ENCODE measurements around the gene KCNT1. TPM values are rescaled to one million over a fixed set of nuclear protein-coding genes. Genes with fewer than 3 reads are reported as not detected.
A peak's percentile ranks its signal among the peaks of the same experiment; 100 is the strongest.

KCNT1 gene
- total RNA-seq (not detected), polyA plus RNA-seq (not detected), total RNA-seq (0 to 0.37 (median 0.08) reads per million in 6 experiments)

DNA sequence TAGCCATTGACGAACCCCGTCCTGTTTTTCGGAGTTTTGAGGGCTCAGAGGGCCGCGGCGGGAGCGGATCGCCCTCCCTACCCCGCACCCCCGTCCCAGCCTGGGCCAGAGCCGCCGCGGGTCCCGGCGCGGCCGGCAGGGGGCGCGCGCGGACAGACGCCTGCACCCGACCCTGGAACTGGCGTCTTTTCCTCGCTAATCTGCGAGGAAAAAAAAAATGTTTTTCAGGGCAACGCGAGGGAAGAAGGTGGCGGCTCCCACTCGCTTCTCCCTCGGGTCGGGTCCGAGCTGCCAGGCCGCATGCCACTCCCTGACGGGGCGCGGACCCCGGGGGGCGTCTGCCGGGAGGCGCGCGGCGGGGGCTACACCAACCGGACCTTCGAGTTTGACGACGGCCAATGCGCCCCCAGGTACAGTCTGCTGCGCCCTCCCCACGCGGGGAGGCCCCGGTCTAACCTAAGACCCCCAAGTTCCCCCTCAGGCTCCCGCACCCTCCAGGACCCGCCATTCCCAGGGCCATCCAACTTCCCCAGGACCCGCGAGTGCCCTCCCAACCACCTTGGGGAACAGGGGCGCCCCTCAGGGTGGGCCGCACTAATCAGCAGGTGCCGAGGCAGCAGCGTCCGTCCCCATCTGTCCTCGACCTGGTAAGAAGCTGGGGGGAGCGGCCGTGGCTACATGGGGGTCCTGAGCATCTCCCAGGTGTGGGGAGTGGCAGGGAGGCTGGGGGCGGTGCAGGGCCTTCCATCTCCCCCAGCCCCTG lies at the start of gene KCNT1:
Gene KCNT1 (plus strand): TSS at position 227 of the 763 bp plus-strand sequence. CDS start 74 bp downstream, at position 301.
- H3K4me3 Mint-ChIP-seq: peak within 1 kb of the TSS in 2 of 10 donors; percentile 26 to 31
- peaks cover 0 to 6% (median 1%) of the 10 kb centered on the region in 4 donors for H3K4me1 Mint-ChIP-seq

DNA sequence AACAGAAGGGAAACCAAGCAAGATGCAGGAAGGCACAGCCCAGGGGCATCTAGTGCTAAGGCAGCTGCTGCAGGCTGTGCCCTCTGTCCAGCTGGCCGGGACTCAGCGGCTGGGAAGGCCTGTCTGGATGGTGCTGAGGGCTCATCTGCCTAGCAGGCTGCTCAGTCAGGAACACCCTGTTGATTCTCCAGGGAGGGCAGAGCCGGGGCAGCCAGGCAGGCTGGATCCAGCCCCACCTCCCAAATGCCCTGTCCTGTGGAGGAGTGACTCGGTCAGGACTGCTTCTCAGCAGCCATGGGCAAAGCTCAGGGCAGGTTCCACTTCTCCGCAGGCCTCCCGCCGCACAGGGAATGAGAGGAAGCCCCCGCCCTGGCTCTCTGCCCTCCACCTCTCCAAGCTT lies 46.7 kb upstream of the KCNT1 start:
- Mint-ChIP-seq H3K27ac (no peak overlapping the region), H3K36me3 (peaks cover 0 to under 1% (median 0%) of the 10 kb centered on the region in 3 donors), H3K27me3 (peaks cover 2 to 27% (median 11%) of the 10 kb centered on the region in 5 donors), H3K4me3 (no peak overlapping the region), H3K9me3 (peaks cover 0 to 5% (median 2%) of the 10 kb centered on the region in 9 donors), H3K4me1 (no peaks in the 10 kb centered on the region)
- DNase-seq (no peak), ATAC-seq (no peak)
- POLR2A ChIA-PET: no interaction called here

More for the DNA sequence above, at the start of gene KCNT1:
- POLR2A ChIA-PET: no interaction called here
- Mint-ChIP-seq H3K27me3 (peaks cover 0 to 17% (median 4%) of the 10 kb centered on the region in 5 donors), H3K9me3 (no peaks in the 10 kb centered on the region), H3K27ac (no peak within 1 kb of the TSS), H3K36me3 (no peaks in the 10 kb centered on the region)
- ATAC-seq (peak; percentile 75 to 91), DNase-seq (peak in 9 of 10 donors; percentile 25 to 74 (median 58))

DNA sequence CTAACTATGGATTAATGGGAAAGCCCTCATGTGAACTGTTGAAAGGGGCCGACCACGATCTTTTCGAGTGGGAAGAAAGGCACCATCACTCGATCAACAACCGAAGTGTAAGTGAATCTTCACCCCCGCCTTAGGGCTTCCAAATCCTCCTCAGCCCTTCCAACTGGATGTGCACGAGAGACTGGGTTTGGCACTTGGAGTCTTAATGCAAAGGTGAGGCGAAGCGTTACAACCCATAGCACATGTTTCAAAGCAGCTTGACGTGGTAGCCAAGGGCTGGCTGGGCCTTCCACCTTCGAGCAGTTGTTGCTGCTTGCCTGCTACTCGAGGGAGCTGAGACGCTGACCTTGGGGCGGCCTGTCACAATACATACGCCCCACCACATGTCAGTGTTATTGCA lies 44.6 kb upstream of the KCNT1 start:
- POLR2A ChIA-PET: no interaction called here
- H3K4me1 Mint-ChIP-seq: no peaks in the 10 kb centered on the region
- no peak for ATAC-seq

DNA sequence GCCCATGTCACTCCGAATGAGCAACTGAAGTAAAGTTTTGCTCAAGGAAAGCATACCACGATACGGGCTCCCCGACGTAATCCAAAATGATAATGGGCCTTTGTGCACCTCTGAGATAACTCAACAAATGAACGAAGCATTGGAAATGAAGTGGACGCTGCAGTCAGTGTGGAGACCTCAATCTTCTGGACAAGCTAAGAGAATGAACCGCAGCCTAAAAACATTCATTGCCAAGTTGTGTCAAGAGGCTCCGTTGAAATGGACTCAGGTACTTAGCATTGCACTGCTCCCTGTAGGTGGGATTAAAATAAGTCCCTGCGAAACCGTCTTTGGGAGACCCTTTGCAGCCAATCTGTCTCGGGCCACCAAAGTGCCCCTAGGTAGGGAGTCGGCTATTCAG lies 42.7 kb upstream of the KCNT1 start:
- Mint-ChIP-seq H3K4me3 (no peak overlapping the region), H3K9me3 (no peaks in the 10 kb centered on the region), H3K27ac (no peak overlapping the region), H3K4me1 (no peaks in the 10 kb centered on the region), H3K36me3 (no peaks in the 10 kb centered on the region), H3K27me3 (peaks cover 2 to 12% (median 5%) of the 10 kb centered on the region in 5 donors)
- POLR2A ChIA-PET: no interaction called here
- no peak for DNase-seq
- no peak for ATAC-seq

More for the DNA sequence above, 44.6 kb upstream of the KCNT1 start:
- no peaks in the 10 kb centered on the region for H3K36me3 Mint-ChIP-seq
- no peak overlapping the region for H3K4me3 Mint-ChIP-seq
- H3K27ac Mint-ChIP-seq: no peak overlapping the region
- DNase-seq: no peak
- peaks cover 0 to under 1% (median 0%) of the 10 kb centered on the region in 9 donors for H3K9me3 Mint-ChIP-seq
- H3K27me3 Mint-ChIP-seq: peaks cover 2 to 12% (median 9%) of the 10 kb centered on the region in 5 donors

DNA sequence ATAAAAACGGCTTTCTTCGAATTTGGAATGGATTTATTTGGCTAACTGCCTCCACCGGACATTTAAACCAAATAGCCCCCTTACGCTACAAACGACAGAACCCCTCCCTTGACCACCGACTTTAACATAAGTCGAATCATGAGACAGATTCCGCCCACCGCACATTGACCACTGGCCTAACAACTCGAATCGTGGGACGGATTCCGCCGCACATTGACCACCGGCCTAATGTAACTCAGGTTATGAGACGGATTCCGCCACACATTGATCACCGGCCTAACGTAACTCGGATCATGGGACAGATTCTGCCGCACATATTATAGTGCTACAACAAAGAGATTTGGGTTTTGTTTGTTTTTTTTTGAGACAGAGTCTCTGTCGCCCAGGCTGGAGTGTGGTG lies 41.6 kb upstream of the KCNT1 start:
- no peaks in the 10 kb centered on the region for H3K4me1 Mint-ChIP-seq
- POLR2A ChIA-PET: no interaction called here
- H3K27me3 Mint-ChIP-seq: peaks cover 2 to 8% (median 6%) of the 10 kb centered on the region in 5 donors
- ATAC-seq (no peak), DNase-seq (no peak)
- H3K27ac Mint-ChIP-seq: no peak overlapping the region
- H3K9me3 Mint-ChIP-seq: no peaks in the 10 kb centered on the region
- no peaks in the 10 kb centered on the region for H3K36me3 Mint-ChIP-seq
- no peak overlapping the region for H3K4me3 Mint-ChIP-seq

DNA sequence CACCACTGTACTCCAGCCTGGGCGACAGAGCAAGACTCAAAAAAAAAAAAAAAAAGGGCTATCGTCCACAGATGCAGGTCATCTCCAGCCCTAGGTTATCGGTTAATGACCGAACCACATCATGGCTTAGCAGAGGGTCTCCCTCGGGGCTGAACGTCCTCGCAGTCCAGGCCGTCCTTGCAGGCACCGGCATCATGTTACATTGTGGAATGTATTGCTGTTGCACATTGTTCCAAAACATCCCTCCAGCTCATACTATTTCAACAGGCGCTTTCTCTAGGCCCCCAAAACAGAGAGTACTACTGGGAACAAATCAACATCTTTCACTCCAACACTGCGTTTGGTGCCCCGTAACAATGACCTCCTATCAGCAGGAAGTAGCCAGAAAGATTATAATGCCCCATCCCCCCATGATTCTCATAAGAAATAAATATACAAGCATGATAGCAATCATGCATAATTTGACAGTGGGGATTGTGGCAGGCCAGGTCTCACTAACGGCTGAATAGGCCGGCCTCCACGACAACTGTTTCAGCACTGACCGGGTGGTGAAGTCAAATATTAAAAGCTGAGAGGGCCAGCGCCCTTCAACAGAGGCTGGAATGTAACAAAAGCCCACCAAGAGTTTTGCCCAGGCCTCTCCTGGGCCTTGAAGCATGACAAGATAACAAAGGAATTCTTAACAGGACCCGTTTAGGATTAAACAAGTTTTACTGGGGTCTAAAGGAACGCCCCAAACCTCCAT lies 40.0 kb upstream of the KCNT1 start:
- POLR2A ChIA-PET: no interaction called here
- H3K9me3 Mint-ChIP-seq: no peaks in the 10 kb centered on the region
- ATAC-seq (no peak), DNase-seq (no peak)
- no peaks in the 10 kb centered on the region for H3K36me3 Mint-ChIP-seq
- no peak overlapping the region for H3K4me3 Mint-ChIP-seq
- H3K4me1 Mint-ChIP-seq: no peaks in the 10 kb centered on the region
- no peak overlapping the region for H3K27ac Mint-ChIP-seq
- H3K27me3 Mint-ChIP-seq: peaks cover 0 to 8% (median 2%) of the 10 kb centered on the region in 5 donors

DNA sequence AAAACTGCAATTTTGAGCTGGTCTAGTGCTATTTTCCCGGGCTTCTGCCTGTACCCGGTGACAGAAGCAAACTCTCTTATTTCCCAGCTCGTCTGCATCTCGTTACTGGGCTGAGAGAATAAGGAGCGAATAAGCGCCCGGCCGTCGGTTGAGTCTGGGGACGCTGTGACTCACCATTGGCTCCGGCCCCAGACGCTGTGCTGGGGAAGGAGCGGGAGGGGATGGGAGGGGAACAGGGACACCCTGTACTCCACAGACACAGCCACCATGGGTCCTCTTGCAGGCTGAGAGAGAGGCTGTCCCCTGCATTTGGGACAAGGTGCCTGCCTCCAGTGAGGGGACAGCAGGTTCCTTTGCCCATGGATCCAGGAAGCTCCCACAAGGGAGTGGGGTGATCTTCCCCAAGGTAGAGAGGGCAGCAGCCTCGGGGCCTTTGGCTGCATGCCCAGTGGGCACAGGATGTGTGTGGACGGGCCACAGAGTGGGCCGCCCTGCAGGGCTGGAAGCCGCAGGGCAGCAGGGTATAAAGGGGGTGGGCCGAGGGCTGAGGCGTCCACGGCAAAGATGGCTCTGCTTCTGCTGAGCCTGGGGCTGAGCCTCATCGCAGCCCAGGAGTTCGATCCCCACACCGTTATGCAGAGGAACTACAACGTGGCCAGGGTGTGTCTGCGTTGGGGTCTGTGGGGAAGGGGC lies 39.1 kb upstream of the KCNT1 start, which contains the start of gene LCN9:
Gene LCN9 (plus strand): TSS at position 552 of the 693 bp plus-strand sequence. CDS start 13 bp downstream, at position 565.
- ATAC-seq (no peak), DNase-seq (no peak)
- Mint-ChIP-seq H3K27me3 (peaks cover 0 to 6% (median 0%) of the 10 kb centered on the region in 5 donors), H3K36me3 (no peaks in the 10 kb centered on the region), H3K4me1 (no peaks in the 10 kb centered on the region), H3K4me3 (no peak within 1 kb of the TSS), H3K9me3 (no peaks in the 10 kb centered on the region), H3K27ac (no peak within 1 kb of the TSS)
- POLR2A ChIA-PET: no interaction called here

DNA sequence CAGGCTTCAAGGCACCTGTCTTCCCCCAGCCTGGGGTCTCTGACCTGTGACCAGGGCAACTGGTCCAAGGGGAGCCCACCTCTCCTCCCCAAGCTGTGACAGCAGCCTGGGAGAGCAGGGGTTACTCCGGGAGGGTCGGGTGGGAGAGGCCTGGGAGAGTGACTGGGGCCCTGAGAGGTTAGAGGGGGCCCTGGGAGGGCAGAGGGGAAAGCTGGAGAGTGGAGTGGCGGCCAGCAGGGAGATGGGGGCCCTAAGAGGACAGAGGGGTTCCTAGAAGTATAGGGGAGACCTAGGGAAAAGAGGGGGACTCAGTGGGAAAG lies 38.6 kb upstream of the KCNT1 start:
- DNase-seq (no peak), ATAC-seq (no peak)

DNA sequence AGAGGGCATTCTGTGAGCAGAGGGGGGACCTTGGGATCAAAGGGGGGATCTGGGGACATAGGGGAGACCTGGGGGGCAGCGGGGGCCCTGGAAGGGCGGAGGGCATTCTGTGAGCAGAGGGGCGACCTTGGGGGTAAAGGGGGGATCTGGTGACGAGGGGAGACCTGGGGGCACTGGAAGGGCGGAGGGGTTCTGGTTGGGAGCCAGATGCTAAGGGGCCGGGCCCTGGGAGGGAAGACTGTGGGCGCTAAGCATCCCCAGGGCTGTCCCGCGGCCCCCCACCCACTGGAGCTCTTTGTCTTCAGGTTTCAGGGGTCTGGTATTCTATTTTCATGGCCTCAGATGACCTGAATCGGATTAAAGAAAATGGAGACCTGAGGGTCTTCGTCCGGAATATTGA lies 38.1 kb upstream of the KCNT1 start:
- DNase-seq: no peak
- Mint-ChIP-seq H3K36me3 (no peaks in the 10 kb centered on the region), H3K27me3 (peaks cover 0 to 3% (median 0%) of the 10 kb centered on the region in 5 donors), H3K4me1 (no peaks in the 10 kb centered on the region), H3K4me3 (no peak overlapping the region), H3K9me3 (peaks cover 0 to 2% (median 0%) of the 10 kb centered on the region in 9 donors), H3K27ac (no peak overlapping the region)
- ATAC-seq: no peak
- POLR2A ChIA-PET: no interaction called here

More for the DNA sequence above, 38.6 kb upstream of the KCNT1 start:
- H3K9me3 Mint-ChIP-seq: no peaks in the 10 kb centered on the region
- H3K4me1 Mint-ChIP-seq: no peaks in the 10 kb centered on the region
- POLR2A ChIA-PET: no interaction called here
- H3K27ac Mint-ChIP-seq: no peak overlapping the region
- no peak overlapping the region for H3K4me3 Mint-ChIP-seq
- H3K27me3 Mint-ChIP-seq: peaks cover 0 to 3% (median 0%) of the 10 kb centered on the region in 5 donors
- no peaks in the 10 kb centered on the region for H3K36me3 Mint-ChIP-seq

- H3K27ac Mint-ChIP-seq: no peak overlapping the region
- ATAC-seq (no peak), DNase-seq (no peak)
- H3K36me3 Mint-ChIP-seq: no peaks in the 10 kb centered on the region
- POLR2A ChIA-PET: no interaction called here
- no peaks in the 10 kb centered on the region for H3K4me1 Mint-ChIP-seq
- no peak overlapping the region for H3K4me3 Mint-ChIP-seq
- peaks cover 0 to 3% (median 0%) of the 10 kb centered on the region in 5 donors for H3K27me3 Mint-ChIP-seq
- H3K9me3 Mint-ChIP-seq: peaks cover 0 to 5% (median 0%) of the 10 kb centered on the region in 9 donors
Measured at GRCh38 chr9:135664266-135664665, 37.7 kb upstream of the KCNT1 start.

GRCh38 chr9:135664801-135665794 lies 36.9 kb upstream of the KCNT1 start:
- no peak for ATAC-seq
- H3K36me3 Mint-ChIP-seq: no peaks in the 10 kb centered on the region
- H3K4me3 Mint-ChIP-seq: no peak overlapping the region
- peaks cover 0 to 3% (median 0%) of the 10 kb centered on the region in 5 donors for H3K27me3 Mint-ChIP-seq
- H3K27ac Mint-ChIP-seq: peak overlapping the region in 1 of 10 donors; percentile 1
- no peaks in the 10 kb centered on the region for H3K4me1 Mint-ChIP-seq
- no peak for DNase-seq
- H3K9me3 Mint-ChIP-seq: peaks cover 0 to 5% (median 0%) of the 10 kb centered on the region in 9 donors
- POLR2A ChIA-PET: no interaction called here

- Mint-ChIP-seq H3K27me3 (peaks cover 0 to 3% (median 0%) of the 10 kb centered on the region in 5 donors), H3K27ac (no peak overlapping the region), H3K4me3 (no peak overlapping the region), H3K9me3 (peaks cover 0 to 5% (median 0%) of the 10 kb centered on the region in 9 donors), H3K36me3 (no peaks in the 10 kb centered on the region), H3K4me1 (no peaks in the 10 kb centered on the region)
- DNase-seq: no peak
- POLR2A ChIA-PET: no interaction called here
- no peak for ATAC-seq
Measured at GRCh38 chr9:135665795-135666189, 36.2 kb upstream of the KCNT1 start.

Measured in naive thymus-derived CD8-positive, alpha-beta T cell (primary cell).